Epidermal melanocyte (primary cell): ENCODE data around the gene ACBD6.
"Not testable (repeated sequence)": the region's sequence is repeated elsewhere in the genome, so short reads cannot be mapped to it uniquely, and the experiment has no call there.

Experiments
- DNase-seq: peaks from one replicate; pipeline ENCODE4 v3.0.0; 2011; ENCODE audit warnings: low spot score; ENCODE audit not compliant: insufficient read length

ACBD6 gene

DNA sequence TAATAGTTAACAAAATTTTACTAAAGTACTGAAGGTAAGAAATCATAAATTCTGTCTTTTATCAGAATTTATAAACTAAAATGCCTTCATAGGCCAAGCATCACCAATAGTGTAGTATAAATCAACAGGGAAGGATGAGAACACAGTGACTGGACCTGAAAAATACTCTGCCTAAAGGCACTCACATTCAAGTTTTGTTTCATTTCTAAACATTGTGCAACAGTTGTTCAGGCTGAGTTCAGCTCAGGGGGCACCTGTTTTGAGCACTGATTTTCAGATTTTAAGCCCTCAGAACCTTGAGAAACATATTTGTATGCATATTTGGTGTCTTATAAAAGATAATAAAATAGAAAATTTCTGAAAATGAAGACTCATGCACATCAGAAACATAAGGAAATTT, 12.4 kb downstream of the ACBD6 start:
- no peak for DNase-seq

DNA sequence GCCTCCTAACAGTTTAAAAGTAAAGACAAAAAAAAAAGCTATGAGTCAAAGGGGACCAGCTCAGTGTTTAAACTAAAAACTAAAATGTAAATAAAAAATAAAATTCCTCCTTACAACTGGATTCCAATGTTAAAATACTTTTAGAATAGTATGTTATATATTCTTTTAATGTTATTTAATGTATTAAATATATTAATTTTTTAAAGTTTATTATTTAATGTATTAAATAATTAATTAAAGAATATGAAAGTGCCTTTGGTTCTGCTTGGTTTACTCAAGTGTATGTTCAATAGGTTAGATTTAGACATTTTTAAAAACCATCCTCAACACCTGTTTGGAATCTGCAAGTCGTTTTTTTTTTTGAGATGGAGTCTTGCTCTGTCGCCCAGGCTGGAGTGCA, 13.1 kb downstream of the ACBD6 start:
- DNase-seq, result no peak

DNA sequence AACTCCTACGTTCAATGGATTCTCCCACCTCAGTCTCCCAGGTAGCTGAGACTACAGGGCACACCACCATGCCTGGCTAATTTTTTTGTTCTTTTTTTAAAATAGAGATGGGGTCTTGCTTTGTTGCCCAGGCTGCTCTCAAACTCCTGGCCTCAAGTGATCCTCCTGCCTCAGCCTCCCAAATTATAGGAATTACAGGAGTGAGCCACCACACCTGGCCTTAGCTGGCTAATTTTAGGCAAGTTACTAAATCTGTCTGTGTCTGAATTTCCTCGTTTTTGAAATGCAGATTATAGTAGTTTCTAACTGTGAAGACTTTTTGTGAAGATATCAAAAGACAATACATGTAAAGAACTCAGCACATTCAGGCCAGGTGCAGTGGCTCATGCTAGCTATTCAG, 13.7 kb downstream of the ACBD6 start:
- DNase-seq, result no peak

DNA sequence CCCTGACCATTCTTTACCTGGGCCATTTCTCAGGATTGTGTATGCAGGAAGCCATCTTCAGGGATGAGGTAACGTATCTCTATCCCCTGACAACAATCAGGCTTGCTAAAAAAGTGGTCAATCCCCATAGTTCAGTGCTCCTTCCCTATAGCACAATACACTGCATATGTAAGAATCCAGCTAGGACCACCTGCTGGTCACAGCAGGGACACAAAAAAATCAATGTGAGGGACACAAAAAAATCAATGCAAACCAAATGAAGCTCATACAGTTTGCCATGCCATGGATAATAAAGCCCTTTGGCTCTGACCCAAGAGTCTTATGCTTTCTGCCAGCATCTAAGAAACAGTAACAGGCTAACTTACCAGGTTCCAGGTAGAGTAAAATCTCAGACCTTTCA, 16.3 kb downstream of the ACBD6 start:
- no peak for DNase-seq

DNA sequence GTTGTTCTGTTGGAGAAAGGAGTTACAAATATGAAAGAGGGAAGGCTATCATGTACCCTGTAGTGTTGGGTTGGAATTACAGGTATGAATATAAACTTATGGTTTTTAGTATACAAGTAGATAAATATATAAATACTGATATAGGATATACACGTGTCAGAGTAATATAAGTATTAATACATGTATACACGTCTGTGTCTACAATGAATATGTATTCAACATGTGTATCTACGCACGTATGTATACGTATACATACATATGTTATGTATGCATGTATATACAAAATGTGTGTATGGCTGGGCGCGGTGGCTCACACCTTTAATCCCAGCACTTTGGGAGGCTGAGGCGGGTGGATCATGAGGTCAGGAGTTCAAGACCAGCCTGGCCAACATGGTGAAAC, 17.9 kb downstream of the ACBD6 start:
- no peak for DNase-seq

DNA sequence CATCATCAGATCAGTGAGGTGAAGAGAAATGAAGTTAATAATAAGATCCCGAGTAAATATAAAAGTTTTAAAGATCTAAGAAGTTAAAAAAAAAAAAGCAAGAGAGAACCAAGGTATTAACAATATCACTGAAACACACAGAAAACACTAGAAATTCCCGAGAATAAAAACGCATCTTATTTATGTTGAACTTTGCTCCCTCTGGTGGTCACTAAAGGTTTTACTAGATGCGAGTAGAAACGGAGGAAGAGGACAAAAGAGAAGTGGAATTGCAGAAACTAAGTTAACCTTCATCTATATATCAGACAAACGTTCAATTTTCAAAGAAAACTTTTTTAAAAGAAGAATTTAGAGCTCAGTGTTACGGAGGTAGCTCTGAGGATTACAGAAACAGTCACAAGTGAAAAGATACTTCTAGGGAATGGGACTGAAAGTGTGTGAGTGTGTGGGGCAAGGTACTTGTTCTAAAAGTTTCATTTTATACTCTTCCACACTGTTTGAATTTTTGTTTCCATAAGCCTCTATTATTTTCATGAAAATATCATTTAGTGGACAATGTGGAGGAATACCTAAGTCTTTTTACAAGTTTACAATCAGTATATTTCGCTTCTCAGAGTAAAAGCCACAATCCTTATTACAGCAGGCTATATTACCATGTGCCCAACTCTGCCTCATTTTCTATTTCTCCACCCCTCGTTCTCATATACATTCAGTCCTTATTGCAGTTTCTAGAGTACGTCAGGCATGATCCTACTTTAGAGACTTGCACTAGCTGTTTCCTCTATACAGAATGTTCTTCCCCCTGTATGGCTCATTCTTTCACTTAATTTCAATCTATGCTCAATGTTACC, 19.7 kb downstream of the ACBD6 start:
- peak; percentile 25 for DNase-seq

DNA sequence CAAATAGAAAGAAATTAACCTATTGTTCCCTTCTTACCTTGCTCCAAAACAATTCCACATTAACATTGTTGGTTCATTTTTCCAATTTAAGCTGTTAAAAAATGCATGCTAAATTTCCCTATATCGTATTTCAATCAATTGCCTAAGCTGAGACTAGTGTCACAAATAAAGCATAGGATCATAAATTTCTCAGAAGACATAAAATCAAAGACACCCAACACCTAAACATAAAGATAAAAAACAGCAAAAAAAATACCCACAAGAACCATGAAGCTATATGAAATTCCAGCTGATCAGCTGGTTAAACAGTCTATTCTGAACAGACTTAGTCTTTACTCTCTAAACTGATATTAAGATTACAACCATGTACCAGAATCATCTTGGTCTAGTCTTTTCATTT, 32.3 kb downstream of the ACBD6 start:
- DNase-seq, result no peak

DNA sequence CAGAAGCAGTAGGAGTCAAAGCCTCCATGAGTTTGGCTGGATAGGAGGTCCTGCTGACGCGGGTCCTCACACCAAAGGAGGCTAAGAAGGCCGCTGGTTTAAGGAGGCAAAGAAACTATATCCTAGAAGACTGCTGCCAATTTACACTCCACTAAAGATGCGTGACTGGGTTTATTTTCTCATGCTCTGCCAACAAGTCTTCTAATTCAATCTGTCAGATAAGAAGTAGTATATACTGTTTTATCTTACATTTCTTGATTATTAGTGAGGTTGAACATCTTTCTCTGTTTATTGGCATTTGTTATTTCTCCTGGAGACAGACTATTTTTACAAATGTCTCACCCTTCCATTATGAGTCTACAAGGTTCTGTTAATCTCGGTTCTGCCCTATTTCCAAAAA, 34.1 kb downstream of the ACBD6 start:
- no peak for DNase-seq

DNA sequence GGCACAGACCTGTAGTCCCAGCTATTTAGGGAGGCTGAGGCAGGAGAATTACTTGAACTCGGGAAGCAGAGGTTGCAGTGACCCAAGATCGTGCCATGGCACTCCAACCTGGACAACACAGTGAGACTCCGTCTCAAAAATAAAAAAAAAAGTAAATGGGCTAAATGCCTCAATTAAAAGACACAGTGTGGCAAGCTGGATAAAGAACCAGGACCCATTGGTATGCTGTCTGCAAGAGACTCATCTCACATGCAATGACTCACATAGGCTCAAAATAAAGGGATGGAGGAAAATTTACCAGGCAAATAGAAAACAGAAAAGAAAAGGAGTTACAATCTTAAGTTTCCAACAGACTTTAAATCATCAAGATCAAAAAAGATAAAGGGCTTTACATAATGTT, 40.3 kb downstream of the ACBD6 start:
- DNase-seq, result no peak

DNA sequence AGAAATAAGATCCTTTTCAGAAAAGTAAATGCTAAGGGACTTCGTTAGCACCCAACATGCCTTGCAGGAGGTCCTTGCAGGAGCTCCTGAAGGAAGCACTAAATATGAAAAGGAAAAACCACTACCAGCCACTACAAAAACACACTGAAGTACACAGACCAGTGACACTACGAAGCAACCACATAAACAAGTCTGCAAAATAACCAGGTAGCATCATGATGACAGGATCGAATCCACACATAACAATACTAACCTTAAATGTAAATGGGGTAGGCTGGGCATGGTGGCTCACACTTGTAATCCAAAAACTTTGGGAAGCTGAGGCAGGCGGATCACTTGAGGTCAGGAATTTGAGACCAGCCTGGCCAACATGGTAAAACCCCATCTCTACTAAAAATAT, 40.7 kb downstream of the ACBD6 start:
- not testable (repeated sequence) for DNase-seq

DNA sequence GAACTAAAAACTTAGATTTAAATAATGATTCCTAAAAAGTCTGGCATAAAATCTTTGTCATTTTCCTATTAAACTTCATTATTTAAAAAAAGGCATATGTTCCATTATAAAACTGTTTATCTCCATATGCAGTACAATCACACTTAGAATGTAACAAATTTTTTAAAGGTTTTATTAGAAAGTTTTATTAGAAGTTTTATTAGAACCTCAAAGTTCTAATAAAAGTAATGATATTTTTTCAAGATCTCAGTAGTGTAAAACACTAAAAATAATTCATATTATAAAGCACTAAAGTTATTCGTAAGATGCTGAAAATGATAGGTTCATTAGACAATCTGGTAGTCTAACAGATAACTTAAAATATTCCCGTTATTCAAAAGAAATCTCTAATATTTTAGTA, 43.6 kb downstream of the ACBD6 start:
- DNase-seq, result no peak

DNA sequence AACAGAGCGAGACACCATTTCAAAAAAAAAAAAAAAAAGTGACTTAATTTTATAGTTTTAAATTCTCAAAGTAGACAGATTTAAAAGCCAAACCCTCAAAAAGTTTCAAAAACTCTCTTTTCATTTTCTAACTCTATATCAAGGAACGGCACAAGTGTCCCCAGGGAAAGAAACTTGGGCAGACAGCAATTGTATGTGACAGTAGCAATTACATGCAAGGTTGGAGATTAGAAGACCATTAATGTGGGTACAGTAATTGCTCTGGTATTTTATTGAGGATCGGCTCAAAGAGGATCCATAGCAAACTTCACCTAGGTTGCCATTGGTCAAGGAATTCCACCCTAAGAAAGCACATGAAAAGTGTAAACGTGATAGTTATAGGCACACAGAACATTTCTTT, 46.2 kb downstream of the ACBD6 start:
- DNase-seq, result no peak

DNA sequence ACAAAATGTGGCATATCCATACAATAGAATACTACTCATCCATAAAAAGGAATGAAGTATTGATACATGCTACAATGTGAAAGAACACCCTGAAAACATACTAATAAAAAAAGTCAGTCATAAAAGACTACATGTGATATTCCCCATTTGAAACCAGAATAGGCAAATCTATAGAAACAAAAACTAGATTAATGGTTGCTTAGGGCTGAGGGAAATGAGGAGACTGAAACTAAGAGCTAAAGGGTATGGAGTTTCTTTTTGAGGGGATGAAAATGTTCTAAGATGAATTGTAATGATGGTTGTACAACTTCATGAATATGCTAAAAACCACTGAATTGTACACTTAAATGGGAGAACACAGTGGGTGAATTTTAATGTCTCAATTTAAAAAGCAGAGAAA, 50.9 kb downstream of the ACBD6 start:
- DNase-seq, result no peak

DNA sequence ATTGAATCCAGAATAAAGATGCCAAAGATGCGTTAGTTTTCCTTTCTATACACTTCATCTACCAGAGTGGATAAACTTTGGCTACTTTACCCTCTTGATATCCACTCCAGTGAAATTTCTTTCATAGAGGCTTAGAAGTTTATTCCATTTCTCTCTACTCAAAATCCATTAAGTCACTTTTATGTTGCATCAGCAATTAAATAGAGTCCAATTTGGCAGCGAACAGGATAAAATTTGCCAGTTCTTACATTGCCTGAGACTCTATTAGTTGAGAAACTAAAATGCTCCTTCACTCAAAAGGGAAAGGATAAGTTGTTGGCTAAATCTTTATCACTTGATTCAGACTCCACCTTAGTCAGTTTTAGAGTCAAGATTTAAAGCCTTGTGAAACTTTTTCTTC, 57.9 kb downstream of the ACBD6 start:
- DNase-seq, result no peak

DNA sequence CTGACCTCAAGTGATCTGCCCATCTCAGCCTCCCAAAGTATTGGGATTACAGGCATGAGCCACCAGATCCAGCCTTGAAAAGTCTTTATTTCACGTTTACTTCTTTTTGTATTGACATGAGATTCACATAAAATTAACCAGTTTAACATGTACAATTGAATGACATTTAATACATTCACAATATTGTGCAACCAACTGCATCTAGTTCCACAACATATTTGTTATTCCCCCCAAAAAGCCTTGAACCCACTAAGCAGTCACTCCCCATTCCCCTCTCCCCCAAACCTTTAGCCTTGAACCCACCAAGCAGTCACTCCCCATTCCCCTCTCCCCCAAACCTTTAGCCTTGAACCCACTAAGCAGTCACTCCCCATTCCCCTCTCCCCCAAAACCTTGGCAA, 62.0 kb downstream of the ACBD6 start:
- DNase-seq, result no peak

DNA sequence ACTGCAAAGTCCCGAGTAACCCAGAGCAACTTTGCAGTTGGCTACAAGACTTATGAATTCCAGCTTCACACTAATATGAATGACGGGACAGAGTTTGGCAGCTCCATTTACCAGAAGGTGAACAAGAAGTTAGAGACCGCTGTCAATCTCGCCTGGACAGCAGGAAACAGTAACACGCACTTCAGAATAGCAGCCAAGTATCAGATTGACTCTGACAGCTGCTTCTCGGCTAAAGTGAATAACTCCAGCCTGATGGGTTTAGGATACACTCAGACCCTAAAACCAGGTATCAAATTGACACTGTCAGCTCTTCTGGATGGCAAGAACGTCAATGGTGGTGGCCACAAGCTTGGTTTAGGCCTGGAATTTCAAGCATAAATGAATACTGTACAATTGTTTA, 66.8 kb downstream of the ACBD6 start:
- no peak for DNase-seq

DNA sequence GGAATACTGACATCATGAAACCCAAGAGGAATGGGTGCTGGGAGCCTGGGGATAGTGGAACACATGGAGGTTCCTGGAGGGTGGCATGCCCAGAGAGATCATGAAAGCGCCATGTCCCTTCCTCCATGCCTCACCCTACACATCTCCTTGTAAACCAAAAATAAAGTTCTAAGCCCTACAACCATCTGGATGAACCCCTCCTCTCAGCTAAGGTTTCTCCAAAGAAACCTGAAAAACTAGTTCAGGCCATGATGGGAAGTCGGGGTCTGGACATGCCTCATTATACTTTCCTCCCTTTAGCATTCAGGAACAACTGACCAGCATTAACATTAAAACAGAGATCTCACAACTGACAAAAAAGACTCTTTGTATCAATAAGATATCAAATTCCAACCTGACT, 68.5 kb downstream of the ACBD6 start:
- DNase-seq, result no peak

DNA sequence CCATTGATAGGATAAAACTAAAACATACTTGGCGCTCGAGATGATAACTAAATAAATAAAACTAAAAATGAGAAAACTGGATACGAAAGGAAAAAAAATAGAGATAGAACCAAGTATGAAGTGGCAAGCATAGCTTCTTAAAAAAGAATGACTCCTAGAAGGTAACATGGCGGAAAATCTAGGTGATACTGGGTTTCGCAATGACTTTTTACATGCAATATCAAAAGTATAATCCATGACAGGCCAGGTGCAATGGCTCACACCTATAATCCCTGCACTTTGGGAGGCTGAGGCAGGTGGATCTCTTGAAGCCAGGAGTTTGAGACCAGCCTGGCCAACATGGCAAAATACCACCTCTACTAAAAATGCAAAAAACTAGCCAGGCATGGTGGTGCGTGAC, 70.7 kb downstream of the ACBD6 start:
- no peak for DNase-seq

DNA sequence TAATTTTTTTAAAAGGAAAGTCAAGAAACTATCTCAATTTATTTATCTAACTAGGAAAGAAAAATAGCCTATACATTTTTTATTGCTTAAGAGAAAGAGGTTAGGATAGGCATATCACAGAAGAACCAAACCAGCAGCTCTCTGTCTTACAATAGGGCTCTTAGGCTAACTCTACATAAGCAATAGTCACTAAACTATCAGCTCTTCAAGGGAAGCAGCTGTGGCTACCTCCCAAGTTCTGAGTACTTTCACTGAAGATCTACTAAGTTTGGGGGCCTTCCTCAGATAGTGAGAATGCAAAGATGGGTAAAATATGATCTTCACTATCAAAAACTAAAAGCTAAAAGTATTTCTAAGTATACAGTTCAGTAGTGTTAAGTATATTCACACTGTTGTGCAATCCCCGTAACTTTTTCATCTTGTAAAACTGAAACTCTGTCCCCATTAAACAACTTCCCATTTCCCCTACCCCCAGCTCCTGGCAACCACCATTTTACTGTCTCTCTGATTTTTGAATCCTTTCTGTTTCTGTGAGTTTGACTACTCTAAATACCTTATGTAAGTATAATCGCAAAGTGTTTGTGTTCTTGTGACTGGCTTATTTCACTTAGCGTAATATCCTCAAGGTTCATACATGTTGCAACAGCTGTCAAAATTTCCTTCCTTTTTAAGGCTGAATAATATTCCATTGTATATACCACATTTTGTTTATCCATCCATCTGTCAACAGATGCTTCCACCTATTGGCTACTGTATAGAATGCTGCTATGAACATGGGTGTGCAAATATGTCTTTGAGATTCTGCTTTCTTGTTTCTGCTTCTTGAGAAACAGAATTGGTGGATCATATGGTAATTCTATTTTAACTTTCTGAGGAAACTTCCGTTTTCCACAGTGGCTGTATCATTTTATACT, 73.3 kb downstream of the ACBD6 start:
- no peak for DNase-seq

DNA sequence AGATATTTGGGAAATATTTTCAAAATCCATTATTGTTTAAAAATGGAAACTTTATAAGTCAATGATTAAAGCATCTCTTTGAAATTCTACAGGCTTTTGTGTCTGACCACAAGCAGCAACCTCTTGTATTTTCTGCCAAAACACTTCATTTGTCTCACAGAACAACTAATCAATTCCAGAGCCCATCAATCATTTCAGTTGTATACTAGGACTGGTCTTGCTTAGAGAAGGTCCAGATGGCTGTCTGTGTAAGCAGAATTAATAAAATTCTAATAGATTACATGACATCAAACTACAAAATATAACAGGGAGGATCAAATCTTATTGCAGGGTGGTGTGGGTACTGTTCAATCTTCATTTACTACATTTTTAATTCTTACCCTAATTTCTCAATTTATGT, 76.4 kb downstream of the ACBD6 start:
- no peak for DNase-seq

DNA sequence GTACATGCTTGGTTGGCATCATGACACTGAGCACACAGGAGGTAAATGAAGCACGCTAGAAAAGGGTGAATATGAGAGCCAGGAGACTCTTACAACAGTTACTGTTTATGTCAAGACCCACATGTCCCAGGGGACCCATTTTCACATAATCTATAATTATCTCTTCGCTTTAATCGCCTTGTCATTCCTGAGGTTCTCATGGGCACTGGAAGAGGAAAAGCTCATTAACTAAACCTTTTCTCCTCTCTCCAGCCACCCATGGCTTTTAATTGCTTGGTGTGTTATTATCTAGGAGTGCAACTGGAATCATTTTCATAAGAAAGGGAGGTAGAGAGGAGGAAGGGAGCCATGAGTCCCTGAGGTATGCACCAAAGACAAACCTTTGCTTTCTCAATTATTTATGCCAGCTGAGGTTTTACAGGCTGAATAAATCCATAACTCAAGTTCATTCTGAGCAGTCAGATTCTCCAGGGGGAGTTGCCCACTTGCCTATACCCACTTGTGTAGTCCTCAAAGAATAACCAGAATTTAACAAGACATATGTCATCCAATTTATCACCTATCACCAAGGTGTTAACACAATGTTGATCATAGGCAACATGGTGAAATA, 77.4 kb downstream of the ACBD6 start:
- DNase-seq, result no peak

DNA sequence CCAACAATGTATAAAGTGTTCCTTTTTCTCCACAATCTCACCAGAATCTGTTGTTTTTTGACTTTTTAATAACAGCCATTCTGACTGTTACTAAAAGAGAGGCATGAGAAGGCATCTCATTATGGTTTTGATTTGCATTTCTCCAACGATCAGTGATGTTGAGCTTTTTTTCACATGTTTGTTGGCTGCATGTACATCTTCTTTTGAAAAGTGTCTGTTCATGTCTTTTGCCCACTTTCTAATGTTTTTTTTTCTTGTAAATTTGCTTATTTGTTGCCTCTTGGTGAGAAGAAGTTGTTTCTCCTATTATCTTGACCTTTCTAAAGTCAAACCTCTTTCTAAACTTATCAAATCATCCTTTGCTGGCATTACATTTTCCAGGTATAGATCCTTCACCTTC, 80.8 kb downstream of the ACBD6 start:
- no peak for DNase-seq
